GM19438 (cell line): Measurements from ENCODE around the gene GPR25.

Experiments
- ATAC-seq: cut with Tn5 transposase; IDR thresholded peaks from one replicate; pipeline ENCODE4 v1.9.1; 2021; ENCODE audit warnings: low read depth; ENCODE audit not compliant: unreplicated experiment

Gene GPR25

GRCh38 chr1:200893411-200893901 lies 20.7 kb downstream of the GPR25 start:
- ATAC-seq, result no peak

GRCh38 chr1:200894712-200895442 lies 22.1 kb downstream of the GPR25 start, which contains the start of gene INAVA:
Gene INAVA (plus strand): TSS chr1:200894900. CDS start chr1:200898401, 3,501 bp downstream.
- ATAC-seq, result no peak

GRCh38 chr1:200895443-200895789 lies 22.6 kb downstream of the GPR25 start:
- no peak for ATAC-seq

GRCh38 chr1:200895801-200896530 lies 23.2 kb downstream of the GPR25 start:
- peak; percentile 59 for ATAC-seq

GRCh38 chr1:200896531-200897196 lies 23.9 kb downstream of the GPR25 start:
- ATAC-seq, result no peak

- ATAC-seq, result no peak
Observed at GRCh38 chr1:200897259-200897658, 24.5 kb downstream of the GPR25 start.

- ATAC-seq, result no peak
Observed at GRCh38 chr1:200899015-200899386, 26.2 kb downstream of the GPR25 start.

- no peak for ATAC-seq
Observed at GRCh38 chr1:200899451-200899915, 26.7 kb downstream of the GPR25 start.

- ATAC-seq, result no peak
Observed at GRCh38 chr1:200899954-200900867, 27.4 kb downstream of the GPR25 start.

GRCh38 chr1:200900877-200901276 lies 28.1 kb downstream of the GPR25 start:
- ATAC-seq, result no peak

- ATAC-seq, result no peak
Observed at GRCh38 chr1:200901350-200901749, 28.6 kb downstream of the GPR25 start.

GRCh38 chr1:200901796-200902444 lies 29.1 kb downstream of the GPR25 start:
- ATAC-seq, result no peak

- no peak for ATAC-seq
Observed at GRCh38 chr1:200903793-200904192, 31.0 kb downstream of the GPR25 start.

GRCh38 chr1:200904772-200905171 lies 32.0 kb downstream of the GPR25 start:
- no peak for ATAC-seq

GRCh38 chr1:200905411-200906052 lies 32.8 kb downstream of the GPR25 start:
- no peak for ATAC-seq

GRCh38 chr1:200906491-200906890 lies 33.7 kb downstream of the GPR25 start:
- ATAC-seq, result no peak

GRCh38 chr1:200907611-200908097 lies 34.9 kb downstream of the GPR25 start:
- ATAC-seq, result peak; percentile 35

GRCh38 chr1:200908191-200908868 lies 35.5 kb downstream of the GPR25 start:
- ATAC-seq, result no peak
